ENCODE measurements around the gene HRC. TPM values are rescaled to one million over a fixed set of nuclear protein-coding genes. Genes with fewer than 3 reads are reported as not detected.

The HRC gene
- 0.26 and 1.2 TPM in 2 replicates for total RNA-seq

GRCh38 chr19:49155005-49155819, at the start of gene HRC:
HRC (minus strand) TSS chr19:49155396; CDS start chr19:49155237, 159 bp downstream.

GRCh38 chr19:49157445-49158224, 2.4 kb upstream of the HRC start, which contains the start of gene TRPM4:
TRPM4 (plus strand) TSS chr19:49157792; CDS start chr19:49157867, 75 bp downstream.

GRCh38 chr19:49119411-49120324, 35.5 kb downstream of the HRC start, which contains the start of gene PPFIA3:
PPFIA3 (plus strand) TSS chr19:49119544; CDS start chr19:49127874, 8,330 bp downstream.

GRCh38 chr19:49118565-49119410, 36.4 kb downstream of the HRC start, which contains the start of gene C19orf73:
C19orf73 (minus strand) TSS chr19:49119143; CDS start chr19:49119022, 121 bp downstream.

GRCh38 chr19:49113762-49114629, 41.2 kb downstream of the HRC start, which contains the start of gene LIN7B:
LIN7B (plus strand) TSS chr19:49114370; CDS start chr19:49114405, 35 bp downstream.

Other genes with a start within 250 kb of the HRC start
- gene DHDH, start 221.7 kb downstream of the HRC start, total RNA-seq: 0.12 TPM in 1 of 2 replicates, not detected in the other
- 48.5 and 68.4 TPM in 2 replicates for gene BAX, start 200.5 kb downstream of the HRC start, total RNA-seq
- gene FTL, start 190.1 kb downstream of the HRC start, total RNA-seq: 2,006 and 2,638 TPM in 2 replicates
- 32.5 and 37.1 TPM in 2 replicates for gene GYS1, start 162.1 kb downstream of the HRC start, total RNA-seq
- gene RUVBL2, start 161.5 kb downstream of the HRC start, total RNA-seq: 190 and 270 TPM in 2 replicates
- not detected in 2 replicates for gene LHB, start 138.3 kb downstream of the HRC start, total RNA-seq
- gene CGB3, start 131.1 kb downstream of the HRC start, total RNA-seq: not detected in 2 replicates
- gene CGB2, start 123.5 kb downstream of the HRC start, total RNA-seq: not detected in 2 replicates
- gene CGB1, start 118.5 kb downstream of the HRC start, total RNA-seq: not detected in 2 replicates
- not detected in 2 replicates for gene CGB5, start 111.5 kb downstream of the HRC start, total RNA-seq
- gene CGB8, start 106.3 kb downstream of the HRC start, total RNA-seq: not detected in 2 replicates
- not detected in 2 replicates for gene CGB7, start 97.6 kb downstream of the HRC start, total RNA-seq
- not detected in 2 replicates for gene NTF4, start 90.6 kb downstream of the HRC start, total RNA-seq
- gene KCNA7, start 82.7 kb downstream of the HRC start, total RNA-seq: not detected in 2 replicates
- 143 and 151 TPM in 2 replicates for gene SNRNP70, start 69.9 kb downstream of the HRC start, total RNA-seq
- gene LIN7B, start 41.0 kb downstream of the HRC start, total RNA-seq: 13.0 and 15.6 TPM in 2 replicates
- 1.1 and 1.2 TPM in 2 replicates for gene C19orf73, start 36.3 kb downstream of the HRC start, total RNA-seq
- 1.8 and 2.1 TPM in 2 replicates for gene PPFIA3, start 35.9 kb downstream of the HRC start, total RNA-seq
- gene TRPM4, start 2.4 kb upstream of the HRC start, total RNA-seq: 20.5 and 33.0 TPM in 2 replicates
- 0.12 and 0.26 TPM in 2 replicates for gene SLC6A16, start 169.8 kb upstream of the HRC start, total RNA-seq
- not detected in 2 replicates for gene CD37, start 180.0 kb upstream of the HRC start, total RNA-seq
- 13.7 and 16.0 TPM in 2 replicates for gene TEAD2, start 207.0 kb upstream of the HRC start, total RNA-seq
- gene DKKL1, start 208.5 kb upstream of the HRC start, total RNA-seq: not detected in 2 replicates
- not detected in 2 replicates for gene KASH5, start 232.9 kb upstream of the HRC start, total RNA-seq